PC-3 (cell line): ENCODE measurements around the gene L3MBTL2.

ENCODE experiments used
- EZH2 ChIP-seq: fragments of 300-600 bp; sonication (generic); IDR thresholded peaks from one replicate; pipeline ENCODE4 v1.6.1; 2017; ENCODE audit warnings: antibody characterized with exemption, mild to moderate bottlenecking, low read length; ENCODE audit not compliant: unreplicated experiment
- TF ChIP-seq, protein P1 (sequence below): fragments of 300-600 bp; sonication (generic); conservative IDR thresholded peaks from 2 replicates; pipeline ENCODE4 v1.5.1; 2017; ENCODE audit warnings: antibody characterized with exemption, low read depth, mild to moderate bottlenecking, low read length

- TF ChIP-seq, protein P1, sequence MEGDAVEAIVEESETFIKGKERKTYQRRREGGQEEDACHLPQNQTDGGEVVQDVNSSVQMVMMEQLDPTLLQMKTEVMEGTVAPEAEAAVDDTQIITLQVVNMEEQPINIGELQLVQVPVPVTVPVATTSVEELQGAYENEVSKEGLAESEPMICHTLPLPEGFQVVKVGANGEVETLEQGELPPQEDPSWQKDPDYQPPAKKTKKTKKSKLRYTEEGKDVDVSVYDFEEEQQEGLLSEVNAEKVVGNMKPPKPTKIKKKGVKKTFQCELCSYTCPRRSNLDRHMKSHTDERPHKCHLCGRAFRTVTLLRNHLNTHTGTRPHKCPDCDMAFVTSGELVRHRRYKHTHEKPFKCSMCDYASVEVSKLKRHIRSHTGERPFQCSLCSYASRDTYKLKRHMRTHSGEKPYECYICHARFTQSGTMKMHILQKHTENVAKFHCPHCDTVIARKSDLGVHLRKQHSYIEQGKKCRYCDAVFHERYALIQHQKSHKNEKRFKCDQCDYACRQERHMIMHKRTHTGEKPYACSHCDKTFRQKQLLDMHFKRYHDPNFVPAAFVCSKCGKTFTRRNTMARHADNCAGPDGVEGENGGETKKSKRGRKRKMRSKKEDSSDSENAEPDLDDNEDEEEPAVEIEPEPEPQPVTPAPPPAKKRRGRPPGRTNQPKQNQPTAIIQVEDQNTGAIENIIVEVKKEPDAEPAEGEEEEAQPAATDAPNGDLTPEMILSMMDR, result no peak
- no peak for TF ChIP-seq EZH2
Observed at GRCh38 chr22:41280065-41280464, 75.0 kb downstream of the L3MBTL2 start.
